ENCODE results near the gene CBR3.

Gene CBR3

GRCh38 chr21:36100971-36101641 is 33.8 kb upstream of the CBR3 start:
- H3K27ac ChIP-seq (ENCODE audit: extremely low read depth, low read depth, low read length) = no peak overlapping the region
- POLR2A ChIA-PET = no interaction called here
- H3K4me1 ChIP-seq (ENCODE audit: control insufficient read depth, insufficient read depth, low read length) = peaks cover 4% of the 10 kb centered on the region; the same call in 1 of the 2 replicates
- H3K9me3 ChIP-seq (ENCODE audit: control insufficient read depth, insufficient read depth, low read depth, low read length) = no peaks in the 10 kb centered on the region
- CTCF ChIA-PET = interaction anchor here (0.7 to 4.0 kb wide), 7 partner anchors 9 to 1190 kb away, joined by 3 to 31 read pairs (median 4); no protein-coding TSS in a partner anchor
- H3K36me3 ChIP-seq (ENCODE audit: control insufficient read depth in 2 of 2, insufficient read depth in 1 of 2, low read length in 2 of 2) = no peaks in the 10 kb centered on the region
- H3K4me3 ChIP-seq (ENCODE audit: low read depth, low read length) = no peak overlapping the region
- no peak for TF ChIP-seq ZNF202 (tag by site-specific recombination; IDR thresholded peaks at IDR 0.05; ENCODE audit: borderline replicate concordance)

- POLR2A ChIA-PET = no interaction called here
- H3K9me3 ChIP-seq (ENCODE audit: control insufficient read depth, insufficient read depth, low read depth, low read length) = no peaks in the 10 kb centered on the region
- H3K4me3 ChIP-seq (ENCODE audit: low read depth, low read length) = no peak overlapping the region
- CTCF ChIA-PET = interaction anchor here (0.6 to 4.0 kb wide), 6 partner anchors 10 to 311 kb away, joined by 3 to 31 read pairs (median 3); no protein-coding TSS in a partner anchor
- no peaks in the 10 kb centered on the region for H3K36me3 ChIP-seq (ENCODE audit: control insufficient read depth in 2 of 2, insufficient read depth in 1 of 2, low read length in 2 of 2)
- no peak for TF ChIP-seq ZNF473 (tag by site-specific recombination; IDR thresholded peaks at IDR 0.05)
- no peak for TF ChIP-seq ZNF768 (tag by site-specific recombination; IDR thresholded peaks at IDR 0.05)
- TF ChIP-seq SETDB1 (IDR thresholded peaks at IDR 0.05; ENCODE audit: insufficient read length, low read length) = peak; percentile 41
- TF ChIP-seq BCL6B (tag by site-specific recombination; IDR thresholded peaks at IDR 0.05) = no peak
- no peaks in the 10 kb centered on the region for H3K4me1 ChIP-seq (ENCODE audit: control insufficient read depth, insufficient read depth, low read length)
- no peak overlapping the region for H3K27ac ChIP-seq (ENCODE audit: extremely low read depth, low read depth, low read length)
These were observed 31.4 kb upstream of the CBR3 start for GRCh38 chr21:36103434-36103833.

GRCh38 chr21:36104317-36105300 is 30.3 kb upstream of the CBR3 start:
- Histone ChIP-seq H3K36me3 (ENCODE audit: control insufficient read depth in 2 of 2, insufficient read depth in 1 of 2, low read length in 2 of 2) (no peaks in the 10 kb centered on the region), H3K27ac (ENCODE audit: extremely low read depth, low read depth, low read length) (no peak overlapping the region), H3K4me3 (ENCODE audit: low read depth, low read length) (no peak overlapping the region), H3K9me3 (ENCODE audit: control insufficient read depth, insufficient read depth, low read depth, low read length) (no peaks in the 10 kb centered on the region), H3K4me1 (ENCODE audit: control insufficient read depth, insufficient read depth, low read length) (no peaks in the 10 kb centered on the region)
- ChIA-PET POLR2A (no interaction called here), CTCF (interaction anchor here (0.6 to 2.0 kb wide), 24 partner anchors 8 to 1445 kb away, joined by 3 to 13 read pairs (median 4); no protein-coding TSS in a partner anchor)
- TF ChIP-seq SALL2 (tag by site-specific recombination; IDR thresholded peaks at IDR 0.05; ENCODE audit: borderline replicate concordance) = no peak
- TF ChIP-seq ZNF843 (tag by site-specific recombination; IDR thresholded peaks at IDR 0.05) = no peak
- no peak for TF ChIP-seq ELK4 (IDR thresholded peaks at IDR 0.05; ENCODE audit: borderline replicate concordance, low read depth, low read length)
- TF ChIP-seq ZNF112 (tag by site-specific recombination; IDR thresholded peaks at IDR 0.05) = no peak
- no peak for TF ChIP-seq ZNF488 (tag by site-specific recombination; IDR thresholded peaks at IDR 0.05)
- no peak for TF ChIP-seq ZFP37 (tag by site-specific recombination; IDR thresholded peaks at IDR 0.05)
- no peak for TF ChIP-seq ZNF146 (tag by site-specific recombination; IDR thresholded peaks at IDR 0.05)
- TF ChIP-seq ZNF692 (tag by site-specific recombination; IDR thresholded peaks at IDR 0.05) = no peak
- no peak for TF ChIP-seq ZBTB10 (tag by site-specific recombination; IDR thresholded peaks at IDR 0.05)
- TF ChIP-seq ZBTB49 (tag by site-specific recombination; IDR thresholded peaks at IDR 0.05; ENCODE audit: low read depth) = no peak
- TF ChIP-seq ZNF473 (tag by site-specific recombination; IDR thresholded peaks at IDR 0.05) = no peak
- TF ChIP-seq ZFP69B (tag by site-specific recombination; IDR thresholded peaks at IDR 0.05) = no peak
- no peak for TF ChIP-seq ZFP41 (tag by site-specific recombination; IDR thresholded peaks at IDR 0.05; ENCODE audit: borderline replicate concordance)
- TF ChIP-seq ZNF785 (tag by site-specific recombination; IDR thresholded peaks at IDR 0.05) = no peak
